SJCRH30 (cell line): ENCODE results near the gene EHMT1. TPM values are rescaled to one million over a fixed set of nuclear protein-coding genes. Genes with fewer than 3 reads are reported as not detected.
"Not testable (repeated sequence)": the region's sequence is repeated elsewhere in the genome, so short reads cannot be mapped to it uniquely, and the experiment has no call there.

ENCODE experiments used
- DNase-seq, 2 experiments: peaks; one replicate each; pipeline ENCODE4 v3.0.0-alpha.2; 2015 to 2020
- H3K27ac ChIP-seq: fragments of 250-450 bp; sonication (Bioruptor Pico); 2 replicates; pipeline ENCODE4 v1.5.1; 2020; ENCODE audit warnings: mild to moderate bottlenecking, moderate library complexity
- H3K27me3 ChIP-seq: fragments of 250-450 bp; sonication (Bioruptor Pico); 2 replicates; pipeline ENCODE4 v1.5.1; 2020; ENCODE audit warnings: mild to moderate bottlenecking, moderate library complexity
- H3K36me3 ChIP-seq: fragments of 250-450 bp; sonication (Bioruptor Pico); 2 replicates; pipeline ENCODE4 v1.5.1; 2020; ENCODE audit warnings: mild to moderate bottlenecking, moderate library complexity
- H3K4me1 ChIP-seq: fragments of 250-450 bp; sonication (Bioruptor Pico); 2 replicates; pipeline ENCODE4 v1.5.1; 2020; ENCODE audit warnings: mild to moderate bottlenecking, moderate library complexity
- H3K4me3 ChIP-seq: fragments of 250-450 bp; sonication (Bioruptor Pico); 2 replicates; pipeline ENCODE4 v1.5.1; 2020; ENCODE audit warnings: mild to moderate bottlenecking, moderate library complexity
- H3K9me3 ChIP-seq: fragments of 250-450 bp; sonication (Bioruptor Pico); replicated peaks from 2 replicates; pipeline ENCODE4 v1.5.1; 2020; ENCODE audit warnings: mild to moderate bottlenecking, moderate library complexity
- total RNA-seq: library from RNA; depleted of rRNA; stranded (reverse); fragments of >200 nt; shearing (Covaris generic); gene quantifications from 2 replicates; pipeline ENCODE4 v1.2.3, GENCODE V29; 2014

The EHMT1 gene
- total RNA-seq, 1 experiment from 2014 or later: 79.6 TPM

DNA sequence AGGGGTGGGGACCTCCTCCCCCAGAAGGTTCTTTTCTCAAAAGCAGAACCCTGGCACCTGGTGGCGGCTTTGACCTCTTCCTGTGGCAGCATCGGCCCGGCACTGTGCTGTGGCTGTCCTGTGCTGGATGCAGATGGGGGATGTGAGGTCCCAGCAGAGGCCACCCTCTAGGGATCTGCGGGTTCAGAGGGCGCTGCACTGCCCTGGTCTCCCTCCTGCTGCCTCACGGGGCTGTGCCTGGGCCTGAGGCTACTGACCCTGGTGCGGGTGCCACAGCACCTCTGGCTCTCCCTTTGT is 182.2 kb downstream of the EHMT1 start:
- Histone ChIP-seq H3K27ac (no peak overlapping the region), H3K4me3 (no peak overlapping the region), H3K27me3 (no peaks in the 10 kb centered on the region), H3K4me1 (no peaks in the 10 kb centered on the region), H3K36me3 (peaks cover 52% of the 10 kb centered on the region), H3K9me3 (peaks cover 13% of the 10 kb centered on the region; the same call in 1 of the 2 replicates)
- DNase-seq: no peak

DNA sequence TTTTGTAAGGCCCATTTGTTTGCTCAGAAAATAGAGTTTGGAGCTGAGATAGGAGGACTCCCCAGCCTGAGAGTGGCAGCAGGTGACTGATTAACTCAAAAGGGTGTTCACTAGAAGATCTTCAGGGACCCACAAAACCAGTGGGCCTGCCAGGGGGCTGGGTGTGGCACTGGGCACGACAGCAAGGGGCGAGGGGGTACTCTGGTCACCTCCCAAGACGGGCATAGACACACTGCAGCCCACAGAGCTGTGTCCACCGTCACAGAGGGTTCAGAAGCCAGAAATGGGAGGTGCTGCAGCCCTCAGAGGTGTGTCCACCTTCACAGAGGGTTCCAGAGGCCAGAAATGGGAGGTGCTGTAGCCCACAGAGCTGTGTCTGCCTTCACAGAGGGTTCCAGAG is 183.2 kb downstream of the EHMT1 start:
- H3K9me3 ChIP-seq: peaks cover 14% of the 10 kb centered on the region; the same call in 1 of the 2 replicates
- H3K27ac ChIP-seq: no peak overlapping the region
- no peak overlapping the region for H3K4me3 ChIP-seq
- H3K4me1 ChIP-seq: no peaks in the 10 kb centered on the region
- no peak for DNase-seq
- no peaks in the 10 kb centered on the region for H3K27me3 ChIP-seq
- H3K36me3 ChIP-seq: peaks cover 54% of the 10 kb centered on the region

DNA sequence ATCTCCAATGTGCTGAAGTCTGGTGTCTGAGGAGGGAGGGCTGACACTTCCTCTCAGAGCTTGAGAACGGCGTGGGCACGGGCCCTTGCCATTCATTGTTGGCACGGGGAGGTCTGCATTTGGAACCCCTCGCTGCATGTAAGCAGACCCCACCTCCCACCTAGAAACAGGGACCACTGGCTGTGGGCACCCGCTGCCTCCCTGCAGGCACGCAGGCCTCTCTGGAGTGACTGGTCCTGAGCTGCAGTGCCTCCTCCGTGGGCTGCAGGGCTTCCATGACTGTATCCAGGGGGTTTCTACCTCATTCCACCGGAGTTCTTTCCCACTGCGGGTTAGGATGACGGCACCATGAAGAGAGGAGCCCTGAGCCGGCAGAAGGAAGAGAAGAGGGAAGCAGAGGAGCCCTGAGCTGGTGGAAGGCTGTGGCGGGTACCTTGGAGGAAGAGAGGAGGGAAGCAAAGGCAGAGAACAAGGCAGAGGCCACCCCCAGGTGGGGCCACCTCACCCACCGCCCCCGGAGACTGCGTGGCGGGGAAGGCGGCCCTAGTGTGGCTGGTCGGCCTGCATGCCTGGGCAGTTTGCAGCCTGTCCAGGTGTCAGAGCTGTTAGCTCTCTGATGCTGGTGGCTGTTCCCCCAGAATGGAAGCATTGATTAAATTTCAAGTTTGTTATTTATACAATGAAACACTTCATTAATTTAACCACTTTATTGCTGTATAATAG is 183.9 kb downstream of the EHMT1 start:
- Histone ChIP-seq H3K27ac (no peak overlapping the region), H3K4me1 (no peaks in the 10 kb centered on the region), H3K36me3 (peaks cover 59% of the 10 kb centered on the region), H3K9me3 (peaks cover 19% of the 10 kb centered on the region), H3K4me3 (no peak overlapping the region), H3K27me3 (no peaks in the 10 kb centered on the region)
- no peak for DNase-seq

DNA sequence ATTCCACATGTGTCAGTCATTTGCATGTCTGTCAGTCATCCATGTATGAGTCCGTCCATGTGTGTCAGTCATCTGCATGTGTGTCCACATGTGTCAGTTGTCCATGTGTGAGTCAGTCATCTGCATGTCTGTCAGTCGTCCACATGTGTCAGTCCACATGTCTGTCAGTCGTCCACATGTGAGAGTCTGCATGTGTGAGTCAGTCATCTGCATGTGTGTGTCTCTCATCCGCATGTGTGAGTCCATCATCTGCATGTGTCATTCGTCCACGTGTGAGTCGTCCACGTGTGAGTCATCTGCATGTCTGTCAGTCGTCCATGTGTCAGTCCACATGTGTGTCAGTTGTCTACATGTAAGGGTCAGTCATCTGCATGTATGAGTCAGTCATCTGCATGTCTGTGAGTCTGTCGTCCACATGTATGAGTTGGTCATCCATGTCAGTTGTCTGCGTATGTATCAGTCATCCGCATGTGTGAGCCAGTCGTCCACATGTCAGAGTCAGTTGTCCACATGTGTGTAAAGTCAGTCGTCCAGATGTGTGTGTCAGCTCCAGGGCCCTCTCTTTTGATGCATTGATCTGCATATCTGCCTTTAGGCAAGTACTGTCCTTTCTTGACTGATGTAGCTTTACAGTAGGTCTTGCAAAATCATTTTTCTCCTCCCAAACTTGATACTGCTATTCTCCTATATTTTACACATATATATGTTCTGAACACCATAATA is 186.3 kb downstream of the EHMT1 start:
- no peak for DNase-seq
- Histone ChIP-seq H3K27me3 (no peaks in the 10 kb centered on the region), H3K9me3 (peaks cover 20% of the 10 kb centered on the region), H3K4me1 (no peaks in the 10 kb centered on the region), H3K4me3 (no peak overlapping the region), H3K27ac (no peak overlapping the region), H3K36me3 (peaks cover 67% of the 10 kb centered on the region)

DNA sequence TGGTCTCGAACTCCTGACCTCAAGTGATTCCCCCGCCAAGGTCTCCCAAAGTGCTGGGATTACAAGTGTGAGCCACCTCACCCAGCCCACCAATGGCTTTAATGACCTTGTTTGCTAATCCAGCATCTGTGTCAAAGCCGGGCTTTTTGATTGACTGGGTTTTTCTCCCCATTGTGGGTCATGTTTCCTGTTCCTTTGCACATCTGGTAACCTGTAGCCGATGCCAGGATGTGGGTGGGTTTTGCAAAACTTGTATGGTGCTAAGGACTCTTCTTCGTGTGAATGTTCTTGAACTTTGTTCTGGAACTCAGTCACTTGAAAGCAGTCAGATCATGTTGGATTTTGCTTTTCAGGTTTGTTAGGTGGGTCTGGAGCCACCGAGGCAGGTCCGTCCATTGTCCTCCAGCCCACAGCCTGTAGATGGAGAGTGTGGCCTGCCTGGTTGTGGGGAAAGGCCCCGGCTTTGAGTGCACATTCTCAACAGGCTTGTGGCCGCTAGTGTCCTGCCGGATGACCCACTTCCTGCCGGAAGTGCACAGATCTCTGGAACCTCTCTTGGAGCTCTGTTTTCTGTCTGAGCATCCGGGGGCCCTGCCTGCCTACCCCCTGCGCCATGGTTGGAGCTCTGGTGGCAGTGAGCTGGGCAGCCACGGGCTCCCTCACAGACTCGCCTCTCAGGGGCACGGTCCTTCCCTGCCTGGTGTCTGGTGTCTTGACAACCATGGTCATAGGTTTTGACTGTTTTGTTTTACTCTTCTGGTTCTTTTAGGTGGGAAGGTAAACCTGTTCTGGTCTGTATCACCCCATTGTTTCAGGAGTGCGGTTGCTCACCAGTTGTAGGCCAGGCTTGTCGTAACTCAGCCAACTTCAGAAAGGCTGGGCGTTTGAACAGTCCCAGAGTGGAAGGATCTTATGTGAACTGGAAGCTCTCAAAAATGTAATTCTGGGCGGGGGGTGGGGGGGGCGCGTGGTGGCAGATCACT is 189.2 kb downstream of the EHMT1 start:
- Histone ChIP-seq H3K4me3 (no peak overlapping the region), H3K36me3 (peaks cover 61% of the 10 kb centered on the region), H3K27ac (no peak overlapping the region), H3K9me3 (peaks cover 20% of the 10 kb centered on the region), H3K4me1 (no peaks in the 10 kb centered on the region), H3K27me3 (no peaks in the 10 kb centered on the region)
- DNase-seq: no peak

DNA sequence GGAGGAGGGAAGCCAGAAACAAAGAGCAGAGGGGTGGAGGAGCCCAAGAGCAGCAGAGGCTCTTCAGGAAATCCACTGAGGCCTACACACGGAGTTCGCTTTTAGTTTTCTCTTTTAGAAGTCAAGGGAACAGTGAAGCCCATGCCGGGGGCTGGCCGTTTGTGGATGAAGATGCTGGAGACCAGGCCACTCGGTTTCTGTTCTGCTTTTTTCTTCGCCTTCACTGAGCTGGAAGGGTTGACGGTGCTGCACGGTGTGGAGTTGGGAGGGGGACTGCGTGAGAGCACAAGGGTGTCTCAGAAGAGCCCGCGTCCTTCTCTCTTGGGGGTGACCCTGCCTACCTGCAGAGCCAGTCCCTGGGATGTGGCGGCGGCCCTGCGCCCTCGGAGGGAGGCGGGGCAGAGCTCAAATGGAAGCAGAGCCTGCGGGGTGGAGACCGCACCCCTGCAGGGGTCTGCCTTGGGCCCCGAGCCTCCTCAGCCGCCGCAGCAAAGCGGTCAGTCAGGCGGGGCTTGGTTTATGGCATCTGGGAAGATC is 190.3 kb downstream of the EHMT1 start:
- H3K4me3 ChIP-seq: no peak overlapping the region
- peaks cover 20% of the 10 kb centered on the region for H3K9me3 ChIP-seq
- no peaks in the 10 kb centered on the region for H3K27me3 ChIP-seq
- H3K4me1 ChIP-seq: no peaks in the 10 kb centered on the region
- peaks cover 57% of the 10 kb centered on the region for H3K36me3 ChIP-seq
- no peak for DNase-seq
- no peak overlapping the region for H3K27ac ChIP-seq

DNA sequence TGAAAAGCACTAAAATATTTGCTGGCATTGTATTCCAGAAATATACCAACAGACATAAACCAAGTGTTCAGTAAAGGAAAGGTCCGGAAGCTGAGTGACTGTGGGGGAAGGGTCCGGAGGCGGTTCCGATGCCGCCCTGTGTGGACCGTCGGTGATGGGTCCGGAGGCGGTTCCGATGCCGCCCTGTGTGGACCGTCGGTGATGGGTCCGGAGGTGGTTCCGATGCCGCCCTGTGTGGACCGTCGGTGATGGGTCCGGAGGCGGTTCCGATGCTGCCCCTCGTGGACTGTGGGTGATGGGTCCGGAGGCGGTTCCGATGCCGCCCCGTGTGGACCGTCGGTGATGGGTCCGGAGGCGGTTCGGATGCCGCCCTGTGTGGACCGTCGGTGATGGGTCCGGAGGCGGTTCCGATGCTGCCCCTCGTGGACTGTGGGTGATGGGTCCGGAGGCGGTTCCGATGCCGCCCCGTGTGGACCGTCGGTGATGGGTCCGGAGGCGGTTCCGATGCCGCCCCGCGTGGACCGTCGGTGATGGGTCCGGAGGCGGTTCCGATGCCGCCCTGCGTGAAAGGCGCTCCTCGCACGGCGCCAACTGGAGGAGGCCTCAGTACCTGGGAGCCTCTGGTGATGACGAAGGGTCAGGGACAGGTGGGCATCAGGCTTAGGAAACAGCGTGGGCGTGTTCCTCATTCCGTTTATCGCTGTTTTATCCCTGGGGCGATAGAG is 191.1 kb downstream of the EHMT1 start:
- not testable (repeated sequence) for H3K4me1 ChIP-seq, H3K27ac ChIP-seq, DNase-seq, H3K4me3 ChIP-seq, H3K27me3 ChIP-seq
- Histone ChIP-seq H3K36me3 (peaks cover 57% of the 10 kb centered on the region), H3K9me3 (peaks cover 12% of the 10 kb centered on the region)

DNA sequence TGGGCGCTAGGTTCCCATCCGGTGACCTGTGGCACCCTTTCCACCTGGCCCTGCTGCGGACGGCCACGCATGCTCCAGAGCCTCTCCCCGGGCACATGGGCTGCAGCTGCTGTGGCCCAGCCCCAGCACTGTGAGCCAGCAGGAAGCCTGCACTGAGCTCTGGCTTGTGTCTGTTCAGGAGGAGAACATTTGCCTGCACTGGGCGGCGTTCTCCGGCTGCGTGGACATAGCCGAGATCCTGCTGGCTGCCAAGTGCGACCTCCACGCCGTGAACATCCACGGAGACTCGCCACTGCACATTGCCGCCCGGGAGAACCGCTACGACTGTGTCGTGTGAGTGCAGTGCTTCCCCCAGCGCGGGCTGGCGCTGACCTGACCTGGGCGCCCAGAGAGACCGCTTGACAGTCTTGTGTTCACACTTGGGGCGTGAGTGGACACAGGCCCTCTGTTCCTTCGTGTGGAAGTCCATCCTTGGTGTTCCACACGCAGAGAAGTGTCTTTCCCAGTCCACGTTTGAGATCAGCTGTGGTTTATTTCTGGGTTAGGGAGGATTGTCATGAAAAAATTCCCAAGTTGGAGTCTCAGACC is 192.6 kb downstream of the EHMT1 start:
- Histone ChIP-seq H3K4me1 (no peaks in the 10 kb centered on the region), H3K9me3 (peaks cover 6% of the 10 kb centered on the region; the same call in 1 of the 2 replicates), H3K36me3 (peaks cover 63% of the 10 kb centered on the region), H3K27me3 (no peaks in the 10 kb centered on the region), H3K4me3 (no peak overlapping the region), H3K27ac (no peak overlapping the region)
- no peak for DNase-seq

DNA sequence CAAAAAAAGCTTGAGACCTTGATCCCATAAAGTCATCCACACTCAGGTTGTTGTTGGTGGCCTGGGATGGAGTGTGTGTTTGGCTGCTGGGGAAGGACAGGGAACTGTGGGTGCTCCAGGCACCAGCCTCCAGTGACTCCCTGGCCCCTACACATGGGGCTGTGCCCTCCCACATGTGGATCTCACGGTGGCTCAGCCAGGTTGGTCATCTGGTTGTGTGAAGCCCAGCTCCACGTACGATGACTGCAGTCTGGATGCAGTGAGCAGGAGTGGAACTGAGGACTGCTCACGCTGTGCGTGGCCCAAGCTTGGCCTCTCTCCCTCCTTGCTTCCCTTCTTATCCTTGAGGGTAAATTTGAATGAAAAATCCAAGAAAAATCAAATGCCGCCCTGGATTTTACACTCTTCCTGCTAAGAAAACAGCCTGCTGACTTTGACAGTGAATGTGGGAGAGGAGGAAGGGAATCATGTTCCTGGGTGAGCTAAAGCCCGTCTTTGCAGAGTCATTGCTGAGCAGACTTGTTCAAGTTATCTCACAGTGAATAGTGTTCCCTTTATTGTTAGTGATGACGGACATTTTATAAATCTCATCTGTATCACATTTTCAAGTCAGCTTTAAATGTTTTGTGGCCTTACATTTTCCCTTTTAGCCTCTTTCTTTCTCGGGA is 193.7 kb downstream of the EHMT1 start:
- H3K36me3 ChIP-seq: peaks cover 64% of the 10 kb centered on the region
- no peaks in the 10 kb centered on the region for H3K4me1 ChIP-seq
- H3K9me3 ChIP-seq: peaks cover 3% of the 10 kb centered on the region; the same call in 1 of the 2 replicates
- H3K4me3 ChIP-seq: no peak overlapping the region
- no peaks in the 10 kb centered on the region for H3K27me3 ChIP-seq
- no peak overlapping the region for H3K27ac ChIP-seq
- no peak for DNase-seq

DNA sequence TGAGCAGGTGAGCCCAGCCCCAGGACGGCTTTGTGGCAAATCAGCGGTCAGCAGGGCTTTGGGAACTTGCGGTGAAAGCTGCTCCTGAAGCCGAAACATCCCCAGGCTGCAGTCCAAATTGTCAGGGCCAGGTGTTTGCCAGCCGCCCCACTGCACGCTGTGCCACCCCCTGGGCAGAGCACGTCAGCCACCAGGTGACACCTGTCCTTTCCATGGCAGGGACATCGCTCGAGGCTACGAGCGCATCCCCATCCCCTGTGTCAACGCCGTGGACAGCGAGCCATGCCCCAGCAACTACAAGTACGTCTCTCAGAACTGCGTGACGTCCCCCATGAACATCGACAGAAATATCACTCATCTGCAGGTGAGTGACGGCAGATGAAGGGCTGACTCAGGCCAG is 194.4 kb downstream of the EHMT1 start:
- Histone ChIP-seq H3K27me3 (no peaks in the 10 kb centered on the region), H3K4me3 (no peak overlapping the region), H3K36me3 (peaks cover 64% of the 10 kb centered on the region), H3K9me3 (no peaks in the 10 kb centered on the region), H3K27ac (no peak overlapping the region), H3K4me1 (no peaks in the 10 kb centered on the region)
- no peak for DNase-seq

DNA sequence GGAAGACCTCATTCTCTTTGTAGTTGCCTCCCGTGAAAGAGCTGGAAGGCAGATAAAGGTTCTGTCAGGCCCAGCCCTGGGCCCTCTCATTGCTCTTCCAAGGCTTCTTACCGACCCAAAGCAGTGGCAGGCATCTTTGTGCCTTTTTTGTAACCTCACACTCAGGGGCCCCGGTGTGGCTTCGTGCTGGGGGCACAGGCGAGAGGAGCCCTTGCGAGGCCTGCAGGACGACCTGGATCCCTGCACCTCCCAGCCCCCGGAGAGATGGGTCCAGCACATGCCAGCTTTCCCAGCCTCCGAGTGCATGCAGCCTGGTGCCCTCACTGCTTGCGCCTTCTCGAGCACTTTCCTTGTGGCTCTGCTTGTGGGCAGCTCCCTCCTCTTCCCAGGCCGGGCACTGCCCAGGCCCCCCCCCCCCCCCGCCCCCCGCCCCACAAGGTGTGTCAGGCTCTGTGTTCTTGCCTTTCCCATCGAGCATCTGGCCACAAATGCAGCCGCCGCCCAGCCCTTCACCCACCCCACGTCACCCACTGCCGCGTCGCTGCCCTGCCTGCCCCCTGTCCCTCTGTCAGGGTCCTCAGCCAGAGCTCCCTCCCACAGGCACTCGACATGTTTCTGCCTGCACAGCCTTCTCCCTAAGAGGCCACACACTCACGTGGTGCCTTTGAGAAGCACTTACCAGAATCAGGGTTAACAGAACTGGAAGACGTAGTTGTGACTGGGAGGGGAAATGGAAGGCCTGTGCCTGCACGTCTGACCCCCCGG is 195.0 kb downstream of the EHMT1 start:
- Histone ChIP-seq H3K36me3 (peaks cover 61% of the 10 kb centered on the region), H3K27me3 (no peaks in the 10 kb centered on the region), H3K4me1 (no peaks in the 10 kb centered on the region), H3K27ac (no peak overlapping the region), H3K9me3 (no peaks in the 10 kb centered on the region), H3K4me3 (no peak overlapping the region)
- no peak for DNase-seq

DNA sequence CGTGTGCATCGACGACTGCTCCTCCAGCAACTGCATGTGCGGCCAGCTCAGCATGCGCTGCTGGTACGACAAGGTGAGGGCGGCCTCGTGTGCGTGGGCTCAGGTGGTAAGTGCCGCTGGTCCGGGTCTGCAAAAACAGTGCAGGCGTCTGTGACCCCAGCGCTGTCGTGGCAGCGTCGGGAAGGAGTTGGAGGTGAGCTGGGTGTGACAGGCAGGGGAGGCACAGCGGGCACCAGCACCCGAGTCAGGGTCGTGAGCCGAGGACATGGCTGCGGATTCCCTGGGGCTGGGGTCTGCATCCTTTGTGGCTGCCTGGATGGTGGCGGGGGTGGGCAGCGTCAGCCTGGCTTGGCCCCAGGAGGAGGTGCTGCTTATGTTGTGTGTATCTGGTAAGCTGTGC is 195.6 kb downstream of the EHMT1 start:
- H3K36me3 ChIP-seq: peaks cover 55% of the 10 kb centered on the region

DNA sequence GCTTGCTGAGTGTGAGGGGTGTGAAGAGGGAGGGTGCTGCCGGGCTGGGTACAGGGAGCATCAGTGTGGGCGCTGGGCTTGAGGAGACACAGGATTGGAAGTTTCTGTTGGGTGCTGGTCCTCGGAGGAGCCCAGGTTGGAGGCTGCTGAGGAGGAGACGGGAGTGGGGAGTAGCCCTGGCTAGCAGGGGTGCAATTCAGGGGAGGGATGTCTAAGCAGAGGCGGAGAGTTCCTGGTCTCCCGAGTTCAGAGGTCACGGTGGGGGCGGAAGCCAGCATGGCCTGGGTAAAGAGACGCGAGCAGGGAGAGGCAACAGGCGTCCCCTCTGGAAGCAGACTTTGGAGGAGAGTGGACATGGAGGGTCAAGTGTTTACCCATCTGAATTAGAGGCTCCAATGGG is 196.0 kb downstream of the EHMT1 start:
- Histone ChIP-seq H3K9me3 (no peaks in the 10 kb centered on the region), H3K36me3 (peaks cover 56% of the 10 kb centered on the region), H3K27me3 (no peaks in the 10 kb centered on the region), H3K4me1 (no peaks in the 10 kb centered on the region), H3K4me3 (no peak overlapping the region), H3K27ac (no peak overlapping the region)
- DNase-seq: no peak

More for the DNA sequence above, 195.6 kb downstream of the EHMT1 start:
- H3K27me3 ChIP-seq: no peaks in the 10 kb centered on the region
- H3K4me1 ChIP-seq: no peaks in the 10 kb centered on the region
- no peak overlapping the region for H3K27ac ChIP-seq
- H3K9me3 ChIP-seq: no peaks in the 10 kb centered on the region
- DNase-seq: no peak
- H3K4me3 ChIP-seq: no peak overlapping the region
